ENCODE results near the gene TPSG1. TPM values are rescaled to one million over a fixed set of nuclear protein-coding genes. Genes with fewer than 3 reads are reported as not detected.

Gene TPSG1
- total RNA-seq, 1 donor from 2014 or later, result not detected

GRCh38 chr16:1198194-1198593, 26.9 kb downstream of the TPSG1 start:
- H3K4me1 Mint-ChIP-seq (ENCODE audit: low read depth, unreplicated experiment), result no peaks in the 10 kb centered on the region
- no peak overlapping the region for H3K27ac Mint-ChIP-seq (ENCODE audit: unreplicated experiment)
- H3K4me3 ChIP-seq (ENCODE audit: insufficient read depth, low read depth, low read length), result no peak overlapping the region
- no peak overlapping the region for H2AFZ ChIP-seq (ENCODE audit: low read depth, low read length)
- no peak overlapping the region for H3K4me3 Mint-ChIP-seq (ENCODE audit: unreplicated experiment)
- H3K27ac ChIP-seq (ENCODE audit: low read depth, low read length), result no peak overlapping the region
- peaks cover 31% of the 10 kb centered on the region for H4K20me1 ChIP-seq (ENCODE audit: insufficient read depth, low read length)
- no peak overlapping the region for H3K4me2 ChIP-seq (ENCODE audit: low read length)
- no peak for TF ChIP-seq EZH2 (IDR thresholded peaks at IDR 0.05; ENCODE audit: insufficient read depth, low read length)
- TF ChIP-seq CTCF (IDR thresholded peaks at IDR 0.05; ENCODE audit: insufficient read depth, low read depth, low read length), result no peak
- H3K79me2 ChIP-seq (ENCODE audit: insufficient read depth, low read length), result no peaks in the 10 kb centered on the region
- no peaks in the 10 kb centered on the region for H3K36me3 ChIP-seq (ENCODE audit: insufficient read depth, low read length)
- peaks cover 6% of the 10 kb centered on the region for H3K36me3 Mint-ChIP-seq (ENCODE audit: low read depth, unreplicated experiment)
- H3K9me3 Mint-ChIP-seq (ENCODE audit: unreplicated experiment), result no peaks in the 10 kb centered on the region
- no peak for DNase-seq (ENCODE audit: low read depth)
- peaks cover 2% of the 10 kb centered on the region for H3K4me1 ChIP-seq (ENCODE audit: insufficient read depth, low read length)
- FAIRE-seq, result no peak
- no peaks in the 10 kb centered on the region for H3K9me3 ChIP-seq (ENCODE audit: insufficient read depth, low read depth, low read length)
- no peaks in the 10 kb centered on the region for H3K27me3 ChIP-seq (ENCODE audit: insufficient read depth, low read length)
- no peak overlapping the region for H3K9ac ChIP-seq (ENCODE audit: low read length)
- peaks cover 11% of the 10 kb centered on the region for H3K27me3 Mint-ChIP-seq (ENCODE audit: low read depth, unreplicated experiment)

- no peak overlapping the region for H3K4me3 Mint-ChIP-seq (ENCODE audit: unreplicated experiment)
Measured at GRCh38 chr16:1197237-1197866, 27.7 kb downstream of the TPSG1 start.

More at GRCh38 chr16:1197237-1197866, 27.7 kb downstream of the TPSG1 start:
- Mint-ChIP-seq H3K36me3 (ENCODE audit: low read depth, unreplicated experiment) (peaks cover 6% of the 10 kb centered on the region), H3K9me3 (ENCODE audit: unreplicated experiment) (no peaks in the 10 kb centered on the region), H3K4me1 (ENCODE audit: low read depth, unreplicated experiment) (no peaks in the 10 kb centered on the region), H3K27ac (ENCODE audit: unreplicated experiment) (no peak overlapping the region), H3K27me3 (ENCODE audit: low read depth, unreplicated experiment) (peaks cover 11% of the 10 kb centered on the region)
- H3K36me3 ChIP-seq (ENCODE audit: insufficient read depth, low read length), result no peaks in the 10 kb centered on the region
- no peak for FAIRE-seq
- peaks cover 37% of the 10 kb centered on the region for H4K20me1 ChIP-seq (ENCODE audit: insufficient read depth, low read length)
- no peak overlapping the region for H3K9ac ChIP-seq (ENCODE audit: low read length)
- H2AFZ ChIP-seq (ENCODE audit: low read depth, low read length), result no peak overlapping the region
- no peak overlapping the region for H3K27ac ChIP-seq (ENCODE audit: low read depth, low read length)
- no peaks in the 10 kb centered on the region for H3K27me3 ChIP-seq (ENCODE audit: insufficient read depth, low read length)
- H3K79me2 ChIP-seq (ENCODE audit: insufficient read depth, low read length), result no peaks in the 10 kb centered on the region
- no peak overlapping the region for H3K4me2 ChIP-seq (ENCODE audit: low read length)
- peaks cover 2% of the 10 kb centered on the region for H3K4me1 ChIP-seq (ENCODE audit: insufficient read depth, low read length)
- TF ChIP-seq EZH2 (IDR thresholded peaks at IDR 0.05; ENCODE audit: insufficient read depth, low read length), result no peak
- TF ChIP-seq CTCF (IDR thresholded peaks at IDR 0.05; ENCODE audit: insufficient read depth, low read depth, low read length), result no peak
- H3K9me3 ChIP-seq (ENCODE audit: insufficient read depth, low read depth, low read length), result no peaks in the 10 kb centered on the region
- H3K4me3 ChIP-seq (ENCODE audit: insufficient read depth, low read depth, low read length), result no peak overlapping the region
- no peak for DNase-seq (ENCODE audit: low read depth)

Measured in astrocyte (in vitro differentiated cells and primary cell).